ENCODE data around the gene MAP3K21.

The MAP3K21 gene

GRCh38 chr1:233327651-233328141 is at the start of gene MAP3K21:
TSS of gene MAP3K21 (plus strand) at chr1:233327724. CDS start at chr1:233328029, 305 bp downstream.
- TF ChIP-seq ZFX (IDR thresholded peaks at IDR 0.05), result no peak; the same call in none of the 2 replicates
- TF ChIP-seq CTCF (conservative IDR thresholded peaks at IDR 0.05), result no peak

GRCh38 chr1:233278631-233279030 is 48.9 kb upstream of the MAP3K21 start:
- H3K27ac ChIP-seq, result no peak overlapping the region
- TF ChIP-seq CTCF (conservative IDR thresholded peaks at IDR 0.05) (no peak), ZFX (IDR thresholded peaks at IDR 0.05) (no peak)

More at GRCh38 chr1:233327651-233328141, at the start of gene MAP3K21:
- peak within 1 kb of the TSS; percentile 85 for H3K27ac ChIP-seq

- no peak overlapping the region for H3K27ac ChIP-seq
- TF ChIP-seq CTCF (conservative IDR thresholded peaks at IDR 0.05) (no peak), ZFX (IDR thresholded peaks at IDR 0.05) (no peak)
Measured at GRCh38 chr1:233279971-233280370, 47.6 kb upstream of the MAP3K21 start.

GRCh38 chr1:233281711-233282581 is 45.6 kb upstream of the MAP3K21 start:
- no peak overlapping the region for H3K27ac ChIP-seq

GRCh38 chr1:233282582-233282886 is 45.0 kb upstream of the MAP3K21 start:
- H3K27ac ChIP-seq, result no peak overlapping the region
- TF ChIP-seq CTCF (conservative IDR thresholded peaks at IDR 0.05) (no peak), ZFX (IDR thresholded peaks at IDR 0.05) (no peak)

More at GRCh38 chr1:233281711-233282581, 45.6 kb upstream of the MAP3K21 start:
- TF ChIP-seq ZFX (IDR thresholded peaks at IDR 0.05) (no peak), CTCF (conservative IDR thresholded peaks at IDR 0.05) (no peak)

GRCh38 chr1:233289676-233290075 is 37.8 kb upstream of the MAP3K21 start:
- H3K27ac ChIP-seq, result no peak overlapping the region
- TF ChIP-seq ZFX (IDR thresholded peaks at IDR 0.05) (no peak), CTCF (conservative IDR thresholded peaks at IDR 0.05) (no peak)

GRCh38 chr1:233290396-233291034 is 37.0 kb upstream of the MAP3K21 start:
- H3K27ac ChIP-seq, result no peak overlapping the region
- TF ChIP-seq CTCF (conservative IDR thresholded peaks at IDR 0.05) (no peak), ZFX (IDR thresholded peaks at IDR 0.05) (no peak)
